Stimulated activated CD4-positive, alpha-beta T cell treated with anti-CD3 and anti-CD28 coated beads, Interleukin-1b, Interleukin-23, amount 100 ng/mL, for 1 hour (primary cell): ENCODE measurements around the gene DFFA.
"Not testable (repeated sequence)": the region's sequence is repeated elsewhere in the genome, so short reads cannot be mapped to it uniquely, and the experiment has no call there.

Experiments used
- DNase-seq, 2 donors: peaks; one replicate each; pipeline ENCODE4 v3.0.0-alpha.2; 2020; ENCODE audit warnings: low read depth in 2 of 2

The DFFA gene

DNA sequence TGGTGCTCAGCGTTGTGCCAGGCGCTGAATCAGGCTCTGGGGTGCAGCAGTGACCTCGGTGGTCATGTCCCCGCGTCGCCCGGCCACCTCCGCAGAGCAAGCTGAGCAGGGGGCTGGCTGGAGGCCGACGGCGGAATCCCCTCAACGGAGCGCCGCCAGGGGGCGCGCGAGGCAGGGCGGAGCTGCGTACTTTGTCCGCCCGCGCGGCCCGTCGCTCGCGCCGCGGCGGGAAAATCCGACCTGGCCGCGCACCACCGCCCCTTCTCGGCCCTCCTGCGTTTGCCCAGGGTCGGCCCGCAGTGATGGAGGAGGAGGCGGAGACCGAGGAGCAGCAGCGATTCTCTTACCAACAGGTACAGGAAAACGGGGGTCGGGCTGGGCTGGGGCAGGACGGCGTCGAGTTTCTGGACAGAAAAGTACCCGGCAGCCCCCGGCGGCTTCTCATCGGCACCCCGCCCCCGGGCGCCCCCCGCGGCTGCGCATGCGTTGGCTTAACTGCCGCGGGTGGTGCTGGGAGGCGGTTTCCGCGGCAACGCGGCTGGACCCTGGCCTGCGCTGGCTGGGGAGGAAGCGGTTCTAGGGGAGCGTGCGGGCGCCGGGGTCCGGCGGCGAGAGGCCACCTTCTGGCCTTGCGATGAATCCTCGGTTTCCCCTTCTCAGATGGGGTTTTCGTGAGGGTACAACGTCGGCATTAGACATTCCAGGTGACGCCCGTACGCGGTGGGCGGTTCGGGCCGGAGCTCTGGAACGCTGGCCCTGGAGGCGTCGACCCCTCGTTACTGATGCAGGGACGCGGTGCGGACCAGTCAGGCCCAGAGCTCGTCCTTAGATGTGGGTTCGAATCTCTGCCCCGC lies 41.9 kb downstream of the DFFA start, which contains the start of gene CENPS:
Gene CENPS (plus strand): TSS at position 218 of the 854 bp plus-strand sequence. CDS start 85 bp downstream, at position 303.
- peak; percentile 68 to 96 for DNase-seq

DNA sequence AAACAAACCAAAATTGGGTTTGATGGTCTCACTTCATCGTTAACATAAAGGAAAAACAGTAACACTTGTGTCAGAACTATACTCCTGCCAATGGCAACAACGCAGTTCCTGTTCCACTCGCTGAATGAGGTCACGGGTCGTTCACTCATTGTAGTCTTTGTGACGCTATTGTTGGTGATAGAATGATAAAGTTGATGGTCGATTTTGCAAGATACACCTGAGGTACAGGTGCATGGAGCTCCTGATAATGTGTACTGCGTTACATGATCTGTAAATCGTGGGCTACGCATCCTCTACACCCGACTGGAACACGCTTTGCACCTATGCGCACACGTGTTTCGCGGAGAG lies 42.5 kb downstream of the DFFA start:
- no peak for DNase-seq

DNA sequence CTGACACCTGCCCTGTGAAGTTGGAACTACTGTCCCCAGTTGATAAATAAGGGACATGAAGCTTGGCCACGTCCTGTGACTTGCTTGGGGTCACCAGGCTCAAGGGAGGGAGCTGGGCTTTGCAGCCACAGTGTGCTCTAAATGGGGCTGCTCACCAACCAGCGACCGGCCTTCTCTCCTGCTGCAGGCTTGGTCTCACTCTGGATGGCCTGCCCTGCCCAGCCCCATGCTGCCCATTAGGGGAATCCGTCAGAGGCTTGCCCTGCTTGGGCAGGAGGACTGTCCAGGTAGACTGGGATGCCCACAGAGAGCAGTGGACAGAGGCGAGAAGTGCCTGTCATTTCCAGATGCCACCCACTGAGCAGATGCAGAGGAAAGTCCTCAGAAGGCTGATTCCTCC lies 43.3 kb downstream of the DFFA start:
- DNase-seq = no peak

DNA sequence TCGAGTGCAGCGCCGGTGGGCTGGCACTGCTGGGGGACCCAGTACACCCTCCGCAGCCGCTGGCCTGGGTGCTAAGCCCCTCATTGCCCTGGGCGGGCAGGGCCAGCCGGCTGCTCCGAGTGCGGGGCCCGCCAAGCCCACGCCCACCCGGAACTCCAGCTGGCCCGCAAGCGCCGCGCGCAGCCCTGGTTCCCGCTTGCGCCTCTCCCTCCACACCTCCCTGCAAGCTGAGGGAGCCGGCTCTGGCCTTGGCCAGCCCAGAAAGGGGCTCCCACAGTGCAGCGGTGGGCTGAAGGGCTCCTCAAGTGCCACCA lies 45.8 kb downstream of the DFFA start:
- not testable (repeated sequence) for DNase-seq

DNA sequence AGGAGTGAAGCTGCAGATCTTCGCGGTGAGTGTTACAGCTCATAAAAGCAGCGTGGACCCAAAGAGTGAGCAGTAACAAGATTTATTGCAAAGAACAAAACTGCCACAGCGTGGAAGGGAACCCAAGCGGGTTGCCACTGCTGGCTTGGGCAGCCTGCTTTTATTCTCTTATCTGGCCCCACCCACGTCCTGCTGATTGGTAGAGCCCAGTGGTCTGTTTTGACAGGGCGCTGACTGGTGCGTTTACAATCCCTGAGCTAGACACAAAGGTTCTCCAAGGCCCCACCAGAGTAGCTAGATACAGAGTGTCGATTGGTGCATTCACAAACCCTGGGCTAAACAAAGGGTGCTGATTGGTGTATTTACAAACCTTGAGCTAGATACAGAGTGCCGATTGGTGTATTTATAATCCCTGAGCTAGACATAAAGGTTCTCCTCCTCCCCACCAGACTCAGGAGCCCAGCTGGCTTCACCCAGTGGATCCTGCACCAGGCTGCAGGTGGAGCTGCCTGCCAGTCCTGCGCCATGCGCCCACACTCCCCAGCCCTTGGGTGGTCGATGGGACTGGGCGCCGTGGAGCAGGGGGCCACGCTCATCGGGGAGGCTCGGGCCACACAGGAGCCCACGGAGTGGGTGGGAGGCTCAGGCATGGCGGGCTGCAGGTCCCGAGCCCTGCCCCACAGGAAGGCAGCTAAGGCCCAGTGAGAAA lies 46.3 kb downstream of the DFFA start:
- not testable (repeated sequence) for DNase-seq

DNA sequence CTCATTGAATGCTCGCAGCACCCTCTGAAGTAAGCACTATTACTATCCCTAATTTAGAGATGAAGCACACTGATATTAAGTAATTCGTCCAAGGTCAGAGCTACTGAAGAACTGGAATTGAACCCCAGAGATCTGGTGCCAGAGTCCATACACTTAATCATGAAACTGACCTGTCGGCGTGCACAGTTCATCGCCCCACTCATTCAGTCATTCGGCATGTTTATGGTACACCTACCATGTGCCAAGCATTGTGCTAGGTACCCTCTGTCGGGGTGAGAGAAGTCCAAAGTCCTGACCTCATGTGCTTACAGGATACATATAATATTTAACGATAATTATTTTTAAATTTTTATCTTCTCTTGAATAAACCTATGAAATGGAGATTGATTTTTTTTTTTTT lies 47.7 kb downstream of the DFFA start:
- no peak for DNase-seq

DNA sequence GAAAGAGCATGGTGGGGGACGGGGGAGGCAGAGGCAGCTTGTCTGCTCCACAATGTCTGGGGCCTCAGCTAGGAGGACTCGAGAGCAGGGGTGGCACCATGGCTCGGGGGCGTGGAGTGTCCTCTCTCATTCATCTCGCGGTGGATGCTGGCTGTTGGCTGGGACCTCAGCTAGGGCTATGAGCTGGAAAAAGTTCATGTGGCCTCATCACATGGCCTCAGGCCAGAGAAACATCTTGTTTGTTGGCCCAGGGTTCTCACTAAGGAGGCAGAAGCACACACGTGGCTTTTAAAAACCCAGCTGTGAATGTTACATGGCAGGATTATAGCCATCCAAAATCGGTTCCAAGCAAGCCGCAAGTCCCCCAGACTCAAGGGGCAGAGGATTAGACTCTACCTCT lies 48.3 kb downstream of the DFFA start:
- no peak for DNase-seq

DNA sequence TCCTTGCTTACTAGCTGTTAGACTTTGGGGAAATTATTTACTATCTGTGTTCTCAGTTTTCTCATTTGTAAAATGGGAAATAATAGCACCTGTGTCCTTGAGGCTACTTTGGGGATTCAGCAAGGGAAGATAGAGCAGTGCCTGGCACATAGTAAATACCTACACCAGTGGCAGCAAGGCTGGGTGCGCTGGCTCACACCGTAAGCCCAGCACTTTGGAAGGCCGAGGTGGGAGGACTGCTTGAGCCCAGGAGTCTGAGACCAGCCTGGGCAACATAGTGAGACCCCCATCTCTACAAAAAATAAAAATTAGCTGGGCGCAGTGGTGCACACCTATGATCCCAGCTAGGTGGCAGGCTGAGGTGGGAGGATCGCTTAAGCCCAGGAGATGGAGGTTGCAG lies 50.7 kb downstream of the DFFA start:
- no peak for DNase-seq

DNA sequence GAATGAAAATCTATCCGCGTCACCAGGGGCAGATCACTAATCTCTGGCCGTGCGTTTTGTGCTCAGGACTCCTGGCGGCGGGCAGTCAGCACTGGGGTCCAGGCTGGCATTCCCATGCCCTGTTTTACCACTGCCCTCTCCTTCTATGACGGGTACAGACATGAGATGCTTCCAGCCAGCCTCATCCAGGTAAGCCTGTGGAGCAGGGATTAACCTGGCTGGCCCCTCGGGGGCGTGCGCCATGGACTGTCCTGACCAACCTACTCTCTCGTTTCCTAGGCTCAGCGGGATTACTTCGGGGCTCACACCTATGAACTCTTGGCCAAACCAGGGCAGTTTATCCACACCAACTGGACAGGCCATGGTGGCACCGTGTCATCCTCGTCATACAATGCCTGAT lies 53.0 kb downstream of the DFFA start:
- DNase-seq = no peak

DNA sequence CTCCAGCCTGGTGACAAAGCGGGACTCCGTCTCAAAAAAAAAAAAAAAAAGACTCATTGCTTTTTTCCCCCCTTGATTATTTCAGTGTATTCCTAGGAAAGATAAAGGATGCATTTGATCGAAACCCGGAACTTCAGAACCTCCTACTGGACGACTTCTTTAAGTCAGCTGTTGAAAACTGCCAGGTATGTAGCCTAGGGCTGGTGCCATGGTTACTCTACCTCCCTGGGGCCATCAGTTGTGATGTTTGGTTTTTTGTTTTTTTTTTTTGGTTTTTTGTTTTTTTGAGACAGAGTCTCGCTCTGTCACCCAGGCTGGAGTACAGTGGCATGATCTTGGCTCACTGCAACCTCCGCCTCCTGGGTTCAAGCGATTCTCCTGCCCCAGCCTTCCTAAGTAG lies 53.6 kb downstream of the DFFA start:
- DNase-seq = not testable (repeated sequence)

DNA sequence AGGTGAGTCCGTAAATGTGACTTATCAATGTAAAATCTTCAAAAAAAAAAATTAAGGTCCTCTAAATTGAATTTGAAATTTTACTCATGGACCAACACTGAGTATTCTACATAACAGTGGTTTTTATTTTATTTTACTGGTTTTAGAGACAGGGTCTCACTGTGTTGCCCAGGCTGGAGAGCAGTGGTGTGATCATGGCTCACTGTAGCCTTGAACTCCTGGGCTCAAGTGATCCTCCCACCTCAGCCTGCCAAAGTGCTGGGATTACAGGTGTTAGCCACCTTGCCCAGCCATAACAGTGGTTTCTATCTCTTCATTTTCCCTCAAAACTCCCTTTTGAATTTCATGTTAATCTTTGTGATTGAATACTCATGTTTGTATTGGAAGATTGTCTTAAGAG lies 56.4 kb downstream of the DFFA start:
- not testable (repeated sequence) for DNase-seq

DNA sequence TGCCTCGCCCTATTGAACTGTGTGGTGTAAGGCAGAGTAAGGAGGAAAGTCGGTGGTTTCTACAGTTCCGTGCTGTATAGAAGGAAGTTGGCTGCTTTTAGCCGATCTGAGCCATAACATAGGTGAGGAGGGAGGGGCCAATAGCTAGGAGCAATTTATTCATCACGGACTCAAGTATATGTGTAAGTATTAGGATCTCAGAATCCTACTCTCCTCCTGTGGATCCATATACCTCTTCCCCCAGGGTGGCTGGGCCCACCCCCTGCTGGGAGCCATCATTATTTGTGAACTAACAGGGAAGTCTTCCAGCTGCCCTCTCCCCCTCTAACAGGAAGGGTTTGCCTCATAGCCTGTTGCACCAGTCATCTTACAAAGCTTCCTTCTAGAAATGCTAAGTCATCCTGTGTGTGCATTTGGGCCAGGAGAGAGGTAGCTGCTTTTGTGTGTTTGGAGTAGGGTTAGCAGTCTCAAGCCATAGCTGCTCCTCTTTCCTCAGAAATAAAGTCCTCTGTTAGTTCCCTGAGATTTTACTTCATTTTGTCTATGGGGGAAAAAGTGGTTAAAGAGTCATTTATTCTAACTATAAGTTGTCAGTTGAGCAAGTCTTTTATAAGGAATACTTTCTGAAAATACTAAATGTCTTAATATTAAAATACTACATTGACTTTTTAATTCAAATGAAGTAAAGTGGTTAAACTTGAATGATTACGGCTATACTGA lies 57.0 kb downstream of the DFFA start:
- no peak for DNase-seq

DNA sequence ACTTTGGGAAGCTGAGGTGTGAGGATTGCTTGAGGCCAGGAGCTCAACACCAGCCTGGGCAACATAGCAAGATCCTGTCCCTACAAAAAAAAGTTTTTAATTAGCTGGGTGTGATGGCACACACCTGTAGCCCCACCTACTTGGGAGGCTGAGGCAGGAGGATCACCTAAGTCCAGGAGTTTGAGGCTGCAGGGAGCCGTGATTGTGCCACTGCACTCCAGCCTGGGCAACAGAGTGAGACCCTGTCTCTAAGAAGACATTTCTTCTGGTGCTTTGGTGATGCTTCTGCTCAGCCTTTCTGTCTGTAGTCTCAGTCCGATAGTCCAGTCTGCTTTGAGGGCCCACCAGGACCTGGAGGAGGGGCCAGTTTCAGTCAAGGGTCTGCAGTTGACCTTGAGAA lies 65.1 kb downstream of the DFFA start:
- DNase-seq = no peak
